Measurements from ENCODE around the gene EPN2.

Gene EPN2

DNA sequence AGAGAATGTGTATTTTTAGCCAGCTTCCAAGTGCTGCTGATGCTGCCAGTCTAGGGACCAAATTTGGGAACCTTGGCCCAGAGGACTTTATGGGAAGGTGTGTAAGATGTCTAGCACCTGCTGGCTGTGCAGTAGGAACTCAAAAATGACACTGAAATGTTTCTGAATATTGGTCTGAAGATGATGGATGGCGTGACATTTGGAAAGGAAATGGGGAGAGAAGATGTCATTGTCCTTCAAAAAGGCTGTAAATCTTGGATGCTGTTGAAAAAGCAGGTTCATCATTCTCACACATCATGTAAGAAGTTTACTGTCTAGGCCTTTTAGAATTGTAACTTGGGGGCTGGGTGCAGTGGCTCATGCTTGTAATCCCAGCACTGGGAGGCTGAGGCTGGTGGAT is 6.7 kb downstream of the EPN2 start:
- ChIA-PET CTCF (no interaction called here), POLR2A (ENCODE audit: low non-redundant PET) (no interaction called here)
- TF ChIP-seq, protein P1, sequence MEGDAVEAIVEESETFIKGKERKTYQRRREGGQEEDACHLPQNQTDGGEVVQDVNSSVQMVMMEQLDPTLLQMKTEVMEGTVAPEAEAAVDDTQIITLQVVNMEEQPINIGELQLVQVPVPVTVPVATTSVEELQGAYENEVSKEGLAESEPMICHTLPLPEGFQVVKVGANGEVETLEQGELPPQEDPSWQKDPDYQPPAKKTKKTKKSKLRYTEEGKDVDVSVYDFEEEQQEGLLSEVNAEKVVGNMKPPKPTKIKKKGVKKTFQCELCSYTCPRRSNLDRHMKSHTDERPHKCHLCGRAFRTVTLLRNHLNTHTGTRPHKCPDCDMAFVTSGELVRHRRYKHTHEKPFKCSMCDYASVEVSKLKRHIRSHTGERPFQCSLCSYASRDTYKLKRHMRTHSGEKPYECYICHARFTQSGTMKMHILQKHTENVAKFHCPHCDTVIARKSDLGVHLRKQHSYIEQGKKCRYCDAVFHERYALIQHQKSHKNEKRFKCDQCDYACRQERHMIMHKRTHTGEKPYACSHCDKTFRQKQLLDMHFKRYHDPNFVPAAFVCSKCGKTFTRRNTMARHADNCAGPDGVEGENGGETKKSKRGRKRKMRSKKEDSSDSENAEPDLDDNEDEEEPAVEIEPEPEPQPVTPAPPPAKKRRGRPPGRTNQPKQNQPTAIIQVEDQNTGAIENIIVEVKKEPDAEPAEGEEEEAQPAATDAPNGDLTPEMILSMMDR (conservative IDR thresholded peaks at IDR 0.05; ENCODE audit: low read depth): no peak
- DNase-seq (ENCODE audit: low spot score): no peak
- H3K27ac ChIP-seq: no peak overlapping the region

DNA sequence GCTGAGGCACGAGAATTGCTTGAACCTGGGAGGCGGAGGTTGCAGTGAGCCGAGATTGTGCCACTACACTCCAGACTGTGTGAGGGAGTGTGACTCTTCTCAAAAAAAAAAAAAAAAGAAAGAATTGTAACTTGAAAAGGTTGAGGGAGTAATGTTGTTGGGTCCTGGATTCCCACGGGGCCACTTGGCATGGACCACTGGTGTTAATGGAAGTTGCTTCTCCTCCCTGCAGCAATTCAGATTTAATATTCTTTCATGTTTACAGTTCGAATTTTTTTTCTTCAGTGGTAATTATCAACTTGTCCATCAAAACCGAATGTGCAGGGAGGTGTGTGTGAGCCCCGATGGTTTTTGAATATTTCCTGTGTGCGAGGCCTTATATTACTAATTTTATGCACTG is 7.2 kb downstream of the EPN2 start:
- POLR2A ChIA-PET (ENCODE audit: low non-redundant PET): no interaction called here
- no peak overlapping the region for H3K27ac ChIP-seq
- CTCF ChIA-PET: no interaction called here
- no peak for DNase-seq (ENCODE audit: low spot score)
- TF ChIP-seq, protein P1 (conservative IDR thresholded peaks at IDR 0.05; ENCODE audit: low read depth): no peak

DNA sequence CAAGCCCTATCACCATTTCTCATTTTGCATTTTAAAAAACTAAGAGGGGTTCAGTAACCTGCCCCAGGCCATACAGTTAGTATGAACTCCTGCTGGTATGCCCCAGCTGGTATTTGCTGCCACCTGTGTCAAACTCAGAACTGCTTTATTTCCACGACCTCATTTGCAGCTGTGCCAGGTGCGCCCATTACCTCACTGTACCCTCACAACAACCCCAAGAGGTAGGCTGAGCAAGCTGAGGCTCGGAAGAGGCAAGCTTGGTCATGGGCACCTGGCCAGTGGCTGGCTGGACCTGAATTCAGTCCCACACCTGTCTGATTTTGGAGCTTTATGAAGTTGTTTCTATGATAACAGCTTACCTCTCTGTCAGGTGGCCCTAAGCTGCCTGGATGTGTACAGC is 7.6 kb downstream of the EPN2 start:
- ChIA-PET CTCF (no interaction called here), POLR2A (ENCODE audit: low non-redundant PET) (no interaction called here)
- peak overlapping the region; percentile 37; the same call in 1 of the 2 replicates for H3K27ac ChIP-seq
- no peak for DNase-seq (ENCODE audit: low spot score)
- TF ChIP-seq, protein P1 (conservative IDR thresholded peaks at IDR 0.05; ENCODE audit: low read depth): no peak

DNA sequence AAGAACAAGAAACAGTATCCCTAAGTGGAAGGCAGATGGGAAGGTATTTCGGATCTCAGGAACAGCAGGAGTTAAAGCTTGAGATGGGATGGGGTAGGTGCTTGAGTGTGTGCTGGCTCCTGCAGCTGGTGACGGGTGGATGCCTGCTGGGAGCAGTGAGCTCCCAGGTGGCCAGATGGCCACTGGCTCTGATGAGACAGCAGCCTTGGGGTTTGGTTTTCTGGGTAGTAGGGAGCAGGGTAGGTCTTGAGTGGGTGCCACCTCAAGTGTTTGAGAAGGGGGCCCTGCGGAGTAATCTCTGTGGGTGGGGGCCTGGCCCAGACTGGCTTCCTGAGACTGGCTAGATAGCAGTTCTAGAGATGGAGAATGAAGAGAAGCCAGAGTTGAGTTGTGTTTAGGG is 10.3 kb downstream of the EPN2 start:
- ChIA-PET CTCF (no interaction called here), POLR2A (ENCODE audit: low non-redundant PET) (no interaction called here)
- no peak for DNase-seq (ENCODE audit: low spot score)
- H3K27ac ChIP-seq: peak overlapping the region; percentile 23
- TF ChIP-seq, protein P1 (conservative IDR thresholded peaks at IDR 0.05; ENCODE audit: low read depth): no peak

DNA sequence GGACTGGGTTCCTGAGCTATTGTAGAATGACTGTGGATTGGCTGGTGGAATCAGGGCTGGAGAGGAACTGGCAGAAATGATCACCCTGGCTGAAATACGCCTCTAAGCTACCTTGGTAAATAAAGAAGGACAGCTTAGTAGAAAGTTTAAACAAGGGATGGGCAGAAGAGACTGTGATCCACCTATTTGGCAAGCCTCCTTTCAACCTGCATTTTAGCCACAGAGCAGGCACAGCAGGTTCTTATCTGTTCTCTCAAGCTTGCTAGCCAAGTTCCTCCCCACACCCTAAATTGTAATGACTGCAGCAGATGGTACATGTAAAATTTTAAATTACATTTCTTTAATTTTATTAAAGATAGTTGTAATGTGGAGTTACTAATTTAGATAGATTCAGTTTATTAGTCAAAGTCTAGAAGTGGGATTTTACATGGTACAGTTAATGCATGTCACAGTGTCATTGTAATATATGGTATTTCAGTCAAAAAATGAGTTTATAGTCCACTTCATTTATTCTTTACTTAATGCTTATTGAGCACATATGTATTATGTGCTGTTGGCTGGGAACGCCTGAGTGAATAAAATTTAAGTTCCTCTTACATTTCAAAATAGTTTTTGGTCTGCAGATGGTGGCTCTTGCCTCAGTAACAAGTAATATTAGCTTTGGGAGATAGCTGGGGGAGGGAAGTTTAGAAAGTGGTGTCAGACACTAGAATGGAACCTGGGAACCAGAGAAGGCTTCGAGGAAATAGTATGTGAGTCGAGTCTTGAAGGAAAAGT is 11.2 kb downstream of the EPN2 start:
- DNase-seq (ENCODE audit: low spot score): no peak
- TF ChIP-seq, protein P1 (conservative IDR thresholded peaks at IDR 0.05; ENCODE audit: low read depth): no peak
- H3K27ac ChIP-seq: peak overlapping the region; percentile 52
- POLR2A ChIA-PET (ENCODE audit: low non-redundant PET): no interaction called here
- CTCF ChIA-PET: no interaction called here

DNA sequence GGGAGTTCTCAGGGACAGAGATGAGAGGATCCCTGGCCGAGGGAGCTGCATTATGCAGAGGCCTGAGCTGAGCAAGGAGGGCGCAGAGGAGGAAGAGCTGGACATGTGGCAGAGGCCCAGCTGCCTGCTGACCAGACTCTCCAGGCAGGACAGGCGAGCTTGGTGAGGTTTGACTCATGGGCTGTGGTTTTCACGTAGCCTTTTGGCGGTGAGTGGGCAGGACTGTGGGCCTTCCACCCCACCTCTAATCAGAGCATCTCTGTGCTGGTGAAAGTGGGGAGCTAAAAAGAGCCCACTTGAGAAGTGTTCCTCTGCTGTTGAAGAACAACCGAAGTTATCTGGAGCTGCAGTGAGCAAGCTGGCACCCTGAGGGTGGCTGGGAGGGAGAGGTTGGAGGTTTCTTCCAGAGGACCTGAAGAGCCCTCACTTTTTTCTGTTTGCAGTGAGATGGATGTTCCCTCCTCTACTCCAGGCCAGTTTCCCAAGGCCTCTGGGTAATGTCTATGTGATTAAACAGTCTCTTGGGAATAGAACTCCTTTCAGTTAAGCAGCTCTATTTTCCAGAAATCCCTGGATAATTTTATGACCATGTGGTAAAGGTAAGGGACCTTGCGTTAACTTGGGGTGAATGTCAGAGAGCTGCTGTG is 11.9 kb downstream of the EPN2 start:
- TF ChIP-seq, protein P1 (conservative IDR thresholded peaks at IDR 0.05; ENCODE audit: low read depth): no peak
- H3K27ac ChIP-seq: peak overlapping the region; percentile 52
- ChIA-PET POLR2A (ENCODE audit: low non-redundant PET) (no interaction called here), CTCF (interaction anchor here (0.5 kb wide), 1 partner anchor 12 kb away, joined by 3 read pairs; no protein-coding TSS in a partner anchor)
- no peak for DNase-seq (ENCODE audit: low spot score)

Data from RWPE1 (cell line).